Naive B cell (primary cell): ENCODE measurements around the gene ST3GAL5. TPM values are rescaled to one million over a fixed set of nuclear protein-coding genes. Genes with fewer than 3 reads are reported as not detected.
A peak's percentile ranks its signal among the peaks of the same experiment; 100 is the strongest.
"Not testable (repeated sequence)": the region's sequence is repeated elsewhere in the genome, so short reads cannot be mapped to it uniquely, and the experiment has no call there.

Source experiments
- ATAC-seq, 2 donors: fragments of 150-1000 bp; cut with Tn5 transposase; 2 replicates each; pipeline ENCODE4 v1.10.0; 2021; ENCODE audit warnings: low read depth in 2 of 2, mild to moderate bottlenecking in 2 of 2, moderate library complexity in 2 of 2
- DNase-seq: peaks from one replicate; pipeline ENCODE4 v3.0.0; 2022
- H3K27ac Mint-ChIP-seq, 6 donors: one replicate each; pipeline ENCODE4 v1.8.0; 2020 to 2022; ENCODE audit warnings: mild to moderate bottlenecking in 6 of 6, mixed read lengths in 6 of 6, moderate library complexity in 5 of 6, inconsistent platforms in 2 of 6
- H3K27me3 Mint-ChIP-seq, 3 donors: one replicate each; pipeline ENCODE4 v1.8.0; 2021 to 2022; ENCODE audit warnings: mixed read lengths in 3 of 3, mild to moderate bottlenecking in 1 of 3
- H3K36me3 Mint-ChIP-seq, 2 donors: one replicate each; pipeline ENCODE4 v1.8.0; 2020 to 2022; ENCODE audit warnings: mixed read lengths in 2 of 2, inconsistent platforms in 1 of 2, mild to moderate bottlenecking in 1 of 2
- H3K4me1 Mint-ChIP-seq, 3 donors: one replicate each; pipeline ENCODE4 v1.8.0; 2020 to 2022; ENCODE audit warnings: mixed read lengths in 3 of 3, inconsistent platforms in 1 of 3, mild to moderate bottlenecking in 1 of 3, moderate library complexity in 1 of 3
- H3K4me3 Mint-ChIP-seq, 8 donors: one replicate each; pipeline ENCODE4 v1.8.0; 2020 to 2022; ENCODE audit warnings: mild to moderate bottlenecking in 8 of 8, mixed read lengths in 8 of 8, moderate library complexity in 8 of 8, inconsistent platforms in 2 of 8
- H3K9me3 Mint-ChIP-seq, 7 donors: one replicate each; pipeline ENCODE4 v1.8.0; 2020 to 2022; ENCODE audit warnings: mixed read lengths in 7 of 7, mild to moderate bottlenecking in 5 of 7, inconsistent platforms in 2 of 7, moderate library complexity in 1 of 7
- polyA plus RNA-seq, 6 donors: library from polyadenylated mRNA; unstranded; fragments of 300-500 nt; fragmentation: Illumina TruSeq; gene quantifications; one replicate each; pipeline ENCODE4 v1.2.3, GENCODE V29; 2021; ENCODE audit warnings: low read depth in 6 of 6

ST3GAL5 gene
- polyA plus RNA-seq = 10 to 100 TPM; 16.7 to 29.0 (median 20.9) TPM

DNA sequence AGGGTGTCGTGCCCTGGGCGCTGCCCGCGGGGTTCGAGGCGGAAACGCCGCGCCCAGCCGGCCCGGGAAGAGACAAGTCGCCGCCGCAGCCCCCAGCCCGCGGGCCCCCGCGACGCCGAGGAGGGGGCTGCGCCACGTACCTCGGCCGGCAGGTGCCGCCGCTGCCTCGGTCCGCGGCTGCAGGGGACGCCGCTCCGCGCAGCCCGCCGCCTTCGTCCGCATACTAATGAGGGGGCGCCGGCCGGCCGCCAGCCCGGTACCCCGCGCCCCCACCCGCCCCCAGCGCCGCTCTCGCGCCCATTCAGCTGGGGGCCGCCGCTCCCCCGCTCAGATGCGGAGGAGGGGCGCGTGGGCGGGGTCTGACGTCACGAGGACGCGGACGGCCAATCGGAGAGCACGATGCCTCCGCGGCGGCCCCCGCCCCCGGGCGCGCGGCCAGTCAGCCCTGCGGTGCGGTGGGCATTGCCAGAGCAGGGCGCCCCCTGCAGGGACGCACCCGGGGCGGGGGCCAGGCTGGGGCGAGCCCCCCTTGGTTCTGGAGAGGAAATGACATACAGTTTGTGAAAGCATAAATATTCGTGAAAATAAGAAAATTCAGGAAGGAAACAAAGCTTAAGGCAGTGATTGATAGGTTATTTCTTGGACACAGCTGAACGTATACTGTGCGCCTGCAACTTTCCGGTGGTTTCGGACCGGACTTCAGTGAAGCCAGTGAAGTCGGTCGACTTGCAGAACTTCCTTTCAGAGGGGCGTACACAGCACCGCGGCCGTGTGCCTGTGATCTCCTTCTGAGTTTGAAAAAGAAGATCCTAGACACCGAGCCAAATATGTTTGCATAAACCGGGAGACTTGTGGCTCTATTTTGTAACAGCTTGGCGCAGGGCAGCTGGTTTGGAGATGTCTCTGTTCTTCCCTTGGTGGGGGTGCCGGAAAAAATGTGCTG is at the start of gene ST3GAL5:
Gene ST3GAL5, minus strand, starts transcription at position 307 of the 943 bp plus-strand sequence. Its CDS starts 85 bp downstream, at position 222.
- DNase-seq (peak; percentile 98), ATAC-seq (peak; percentile 85 to 87)
- peaks cover 52 to 80% (median 67%) of the 10 kb centered on the region in 3 donors for H3K4me1 Mint-ChIP-seq
- peaks cover 0 to 3% (median 0%) of the 10 kb centered on the region in 7 donors for H3K9me3 Mint-ChIP-seq
- peak within 1 kb of the TSS; percentile 92 to 99 (median 98) for H3K27ac Mint-ChIP-seq
- H3K36me3 Mint-ChIP-seq = peaks cover 0 to under 1% of the 10 kb centered on the region in 2 donors
- H3K27me3 Mint-ChIP-seq = no peaks in the 10 kb centered on the region
- peak within 1 kb of the TSS; percentile 93 to 98 (median 96) for H3K4me3 Mint-ChIP-seq

DNA sequence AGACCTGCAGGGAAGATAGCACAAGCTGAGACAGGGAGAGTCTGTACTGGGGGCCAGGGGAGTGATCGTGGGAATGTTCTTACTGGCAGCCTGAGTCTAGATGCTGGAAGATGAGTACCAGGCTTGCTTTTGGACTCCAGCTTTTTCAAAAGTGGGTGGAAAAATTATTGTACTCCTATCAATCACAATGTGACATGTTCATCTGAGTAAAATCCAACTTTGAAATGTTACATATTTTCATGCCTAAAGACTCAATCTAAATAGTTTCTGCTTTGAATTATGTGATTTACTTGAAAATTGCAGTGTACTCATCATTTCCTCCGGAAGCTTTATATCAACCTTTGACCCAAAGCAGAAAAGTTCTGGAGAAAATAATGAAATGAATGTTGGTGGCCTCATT is 49.7 kb upstream of the ST3GAL5 start:
- Mint-ChIP-seq H3K27me3 (no peaks in the 10 kb centered on the region), H3K4me1 (no peaks in the 10 kb centered on the region), H3K27ac (no peak overlapping the region), H3K9me3 (peaks cover 10 to 31% (median 19%) of the 10 kb centered on the region in 7 donors), H3K4me3 (no peak overlapping the region), H3K36me3 (peaks cover 8 to 22% of the 10 kb centered on the region in 2 donors)
- ATAC-seq (no peak), DNase-seq (no peak)

GRCh38 chr2:85937069-85937439 is 48.3 kb upstream of the ST3GAL5 start:
- no peaks in the 10 kb centered on the region for H3K27me3 Mint-ChIP-seq
- ATAC-seq = no peak
- no peak for DNase-seq
- peak overlapping the region in 1 of 6 donors; percentile 62 for H3K27ac Mint-ChIP-seq
- H3K4me3 Mint-ChIP-seq = no peak overlapping the region
- H3K36me3 Mint-ChIP-seq = peaks cover 0 to 11% of the 10 kb centered on the region in 2 donors
- no peaks in the 10 kb centered on the region for H3K4me1 Mint-ChIP-seq
- peaks cover 4 to 17% (median 6%) of the 10 kb centered on the region in 7 donors for H3K9me3 Mint-ChIP-seq

DNA sequence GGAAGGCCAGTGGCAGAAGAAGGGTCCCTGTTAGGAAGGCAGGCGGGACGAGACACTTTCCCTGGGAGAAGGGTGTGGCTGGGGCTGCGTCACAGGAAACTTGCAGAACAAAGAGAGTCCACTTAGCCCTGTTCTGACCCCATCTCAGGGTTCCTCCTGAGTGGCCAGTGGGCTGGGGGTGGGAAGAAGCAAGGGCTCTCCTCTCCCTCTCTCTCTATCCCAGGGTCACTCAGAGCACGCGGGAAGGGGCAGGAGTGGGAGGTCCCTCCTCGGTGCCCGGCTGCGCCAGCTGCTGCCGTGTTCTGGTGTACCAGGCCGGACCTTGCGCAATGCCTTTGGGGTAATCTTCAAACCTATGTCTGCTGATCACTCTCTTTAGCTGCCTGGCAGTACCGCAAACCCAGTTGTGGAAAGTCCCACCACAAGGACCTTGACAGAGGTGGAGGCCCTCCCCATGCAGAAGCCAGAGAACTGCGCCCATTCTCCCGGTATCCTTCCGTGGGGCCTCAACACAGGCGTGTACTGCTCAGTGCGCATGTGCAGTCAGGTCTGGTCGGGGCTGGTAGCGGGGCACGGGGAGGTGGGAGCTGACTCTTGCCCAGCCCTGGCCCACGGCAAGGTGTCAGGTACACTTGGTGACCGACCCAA is 47.8 kb upstream of the ST3GAL5 start:
- peak overlapping the region in 1 of 6 donors; percentile 51 for H3K27ac Mint-ChIP-seq
- H3K4me1 Mint-ChIP-seq = no peaks in the 10 kb centered on the region
- ATAC-seq (no peak), DNase-seq (no peak)
- no peak overlapping the region for H3K4me3 Mint-ChIP-seq
- H3K27me3 Mint-ChIP-seq = no peaks in the 10 kb centered on the region
- peaks cover 2 to 12% (median 4%) of the 10 kb centered on the region in 7 donors for H3K9me3 Mint-ChIP-seq
- peaks cover 0 to 6% of the 10 kb centered on the region in 2 donors for H3K36me3 Mint-ChIP-seq

- Mint-ChIP-seq H3K36me3 (no peaks in the 10 kb centered on the region), H3K4me3 (no peak overlapping the region), H3K4me1 (no peaks in the 10 kb centered on the region), H3K27me3 (no peaks in the 10 kb centered on the region), H3K27ac (no peak overlapping the region), H3K9me3 (peaks cover 0 to 4% (median 0%) of the 10 kb centered on the region in 7 donors)
- ATAC-seq (no peak), DNase-seq (no peak)
Measured at GRCh38 chr2:85935746-85936208, 47.0 kb upstream of the ST3GAL5 start.

GRCh38 chr2:85935170-85935745 is 46.5 kb upstream of the ST3GAL5 start:
- DNase-seq (no peak), ATAC-seq (no peak)
- H3K27ac Mint-ChIP-seq = no peak overlapping the region
- H3K4me3 Mint-ChIP-seq = no peak overlapping the region
- no peaks in the 10 kb centered on the region for H3K36me3 Mint-ChIP-seq
- no peaks in the 10 kb centered on the region for H3K27me3 Mint-ChIP-seq
- peaks cover 0 to 4% (median 0%) of the 10 kb centered on the region in 7 donors for H3K9me3 Mint-ChIP-seq
- no peaks in the 10 kb centered on the region for H3K4me1 Mint-ChIP-seq

- H3K4me1 Mint-ChIP-seq = no peaks in the 10 kb centered on the region
- ATAC-seq (no peak), DNase-seq (no peak)
- peak overlapping the region in 1 of 8 donors; percentile 41 for H3K4me3 Mint-ChIP-seq
- H3K27me3 Mint-ChIP-seq = no peaks in the 10 kb centered on the region
- H3K9me3 Mint-ChIP-seq = no peaks in the 10 kb centered on the region
- H3K27ac Mint-ChIP-seq = no peak overlapping the region
- H3K36me3 Mint-ChIP-seq = no peaks in the 10 kb centered on the region
Measured at GRCh38 chr2:85933753-85934594, 45.2 kb upstream of the ST3GAL5 start.

GRCh38 chr2:85931151-85931550 is 42.4 kb upstream of the ST3GAL5 start:
- H3K36me3 Mint-ChIP-seq, ATAC-seq, H3K27me3 Mint-ChIP-seq, DNase-seq, H3K9me3 Mint-ChIP-seq, H3K27ac Mint-ChIP-seq, H3K4me3 Mint-ChIP-seq, H3K4me1 Mint-ChIP-seq: not testable (repeated sequence)

- DNase-seq (no peak), ATAC-seq (no peak)
- H3K4me1 Mint-ChIP-seq = peaks cover 0 to 12% (median 4%) of the 10 kb centered on the region in 3 donors
- H3K36me3 Mint-ChIP-seq = no peaks in the 10 kb centered on the region
- H3K4me3 Mint-ChIP-seq = no peak overlapping the region
- H3K27ac Mint-ChIP-seq = no peak overlapping the region
- H3K9me3 Mint-ChIP-seq = no peaks in the 10 kb centered on the region
- peaks cover 0 to 5% (median 0%) of the 10 kb centered on the region in 3 donors for H3K27me3 Mint-ChIP-seq
Measured at GRCh38 chr2:85930129-85931124, 41.6 kb upstream of the ST3GAL5 start.

- Mint-ChIP-seq H3K36me3 (no peaks in the 10 kb centered on the region), H3K27me3 (peaks cover 0 to 5% (median 0%) of the 10 kb centered on the region in 3 donors), H3K27ac (no peak overlapping the region), H3K4me3 (no peak overlapping the region), H3K4me1 (peaks cover 0 to 14% (median 9%) of the 10 kb centered on the region in 3 donors), H3K9me3 (no peaks in the 10 kb centered on the region)
- DNase-seq = no peak
- ATAC-seq = no peak
Measured at GRCh38 chr2:85929096-85930050, 40.6 kb upstream of the ST3GAL5 start.
